Keratinocyte (primary cell): ENCODE results near the gene SAYSD1.

Source experiments
- EZH2 ChIP-seq: IDR thresholded peaks from one replicate; pipeline ENCODE4 v1.6.1; 2012; ENCODE audit warnings: inconsistent platforms, mild to moderate bottlenecking, low read length, moderate library complexity
- TF ChIP-seq, protein P1 (sequence below), 3 experiments: IDR thresholded peaks in 1 of 3; conservative IDR thresholded peaks in 1 of 3; optimal IDR thresholded peaks in 1 of 3; 2 replicates in 2 of 3; 3 replicates in 1 of 3; pipeline versions ENCODE3 to v1.5.1; 2011; ENCODE audit warnings: low read length in 3 of 3, mild to moderate bottlenecking in 3 of 3, moderate library complexity in 2 of 3, control low read depth in 1 of 3, inconsistent platforms in 1 of 3; ENCODE audit not compliant: insufficient read depth in 2 of 3; ENCODE audit errors: extremely low read depth in 1 of 3

DNA sequence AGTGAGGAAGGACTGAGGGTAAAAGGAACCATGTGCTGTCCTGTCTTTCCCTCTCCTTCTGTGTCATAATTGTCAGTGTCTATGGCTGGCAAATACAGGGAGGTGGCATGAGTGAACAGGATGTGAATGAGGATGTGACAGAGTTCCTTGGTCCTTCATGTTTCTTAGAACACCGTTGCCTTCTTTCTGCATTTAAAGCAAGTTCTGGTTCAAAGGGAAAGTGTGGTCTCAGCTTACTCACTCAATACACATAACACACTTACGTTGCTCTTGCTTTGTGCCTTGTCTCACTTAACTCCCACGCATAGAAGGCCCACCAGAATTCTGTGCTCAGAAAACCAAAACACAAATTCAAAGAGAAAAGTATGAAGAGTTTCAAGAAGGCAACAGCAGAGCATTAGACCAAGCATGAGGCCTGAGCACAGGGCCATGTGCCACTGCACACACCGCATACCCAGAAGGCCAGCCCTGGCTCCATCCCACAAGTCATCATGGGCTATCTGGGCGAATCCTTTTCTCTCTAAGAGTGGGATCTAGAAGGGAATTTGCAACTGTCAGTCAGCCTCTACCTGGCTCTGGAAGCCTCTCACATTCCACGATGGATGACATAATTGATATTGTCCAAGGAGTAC, 38.9 kb upstream of the SAYSD1 start:
- TF ChIP-seq, protein P1, sequence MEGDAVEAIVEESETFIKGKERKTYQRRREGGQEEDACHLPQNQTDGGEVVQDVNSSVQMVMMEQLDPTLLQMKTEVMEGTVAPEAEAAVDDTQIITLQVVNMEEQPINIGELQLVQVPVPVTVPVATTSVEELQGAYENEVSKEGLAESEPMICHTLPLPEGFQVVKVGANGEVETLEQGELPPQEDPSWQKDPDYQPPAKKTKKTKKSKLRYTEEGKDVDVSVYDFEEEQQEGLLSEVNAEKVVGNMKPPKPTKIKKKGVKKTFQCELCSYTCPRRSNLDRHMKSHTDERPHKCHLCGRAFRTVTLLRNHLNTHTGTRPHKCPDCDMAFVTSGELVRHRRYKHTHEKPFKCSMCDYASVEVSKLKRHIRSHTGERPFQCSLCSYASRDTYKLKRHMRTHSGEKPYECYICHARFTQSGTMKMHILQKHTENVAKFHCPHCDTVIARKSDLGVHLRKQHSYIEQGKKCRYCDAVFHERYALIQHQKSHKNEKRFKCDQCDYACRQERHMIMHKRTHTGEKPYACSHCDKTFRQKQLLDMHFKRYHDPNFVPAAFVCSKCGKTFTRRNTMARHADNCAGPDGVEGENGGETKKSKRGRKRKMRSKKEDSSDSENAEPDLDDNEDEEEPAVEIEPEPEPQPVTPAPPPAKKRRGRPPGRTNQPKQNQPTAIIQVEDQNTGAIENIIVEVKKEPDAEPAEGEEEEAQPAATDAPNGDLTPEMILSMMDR (optimal IDR thresholded peaks at IDR 0.05 in 1 of 3, IDR thresholded peaks at IDR 0.05 in 1 of 3, conservative IDR thresholded peaks at IDR 0.05 in 1 of 3; ENCODE audit: extremely low read depth in 1 of 3, insufficient read depth in 2 of 3, low read length in 3 of 3): no peak
- no peak for TF ChIP-seq EZH2
